MCF 10A (cell line): Measurements from ENCODE around the gene HOXC11. TPM values are rescaled to one million over a fixed set of nuclear protein-coding genes. Genes with fewer than 3 reads are reported as not detected.

Experiments used
- BruUV-seq: library from RNA; stranded (reverse); fragments of 400-500 nt; replicated peaks from 2 replicates; lab custom pipeline; 2021; lab: Mats Ljungman, UMichigan
- CTCF ChIA-PET: fragments of 300-600 bp; sonication (Branson Sonifier 250); formaldehyde crosslinking; extraction: SDS; loops from one replicate; lab custom pipeline; 2021; ENCODE audit warnings: antibody characterized with exemption, inconsistent platforms; lab: Yijun Ruan, JAX
- POLR2A ChIA-PET: fragments of 300-600, 350-650 bp; sonication (Branson Sonifier 250); formaldehyde crosslinking; extraction: SDS; loops from one replicate; lab custom pipeline; 2020; ENCODE audit warnings: antibody characterized with exemption, inconsistent platforms; lab: Yijun Ruan, JAX
- DNase-seq: peaks from one replicate; pipeline ENCODE4 v3.0.0-alpha.2; 2018; ENCODE audit not compliant: unreplicated experiment
- H3K27ac Mint-ChIP-seq: one replicate; pipeline ENCODE4 v1.8.0; 2022; ENCODE audit warnings: mild to moderate bottlenecking, low read depth, mixed read lengths; ENCODE audit not compliant: unreplicated experiment
- H3K27me3 Mint-ChIP-seq: one replicate; pipeline ENCODE4 v1.8.0; 2022; ENCODE audit warnings: mixed read lengths; ENCODE audit not compliant: insufficient read depth, unreplicated experiment
- H3K36me3 Mint-ChIP-seq: one replicate; pipeline ENCODE4 v1.8.0; 2022; ENCODE audit warnings: mild to moderate bottlenecking, moderate library complexity, mixed read lengths; ENCODE audit not compliant: insufficient read depth, unreplicated experiment
- H3K4me1 Mint-ChIP-seq: one replicate; pipeline ENCODE4 v1.8.0; 2022; ENCODE audit warnings: mixed read lengths; ENCODE audit not compliant: insufficient read depth, unreplicated experiment
- H3K4me3 Mint-ChIP-seq: one replicate; pipeline ENCODE4 v1.8.0; 2022; ENCODE audit warnings: mild to moderate bottlenecking, moderate library complexity, mixed read lengths; ENCODE audit not compliant: unreplicated experiment
- H3K9me3 Mint-ChIP-seq: one replicate; pipeline ENCODE4 v1.8.0; 2022; ENCODE audit warnings: mixed read lengths; ENCODE audit not compliant: unreplicated experiment
- CTCF ChIP-seq: fragments of 200-600 bp; IDR thresholded peaks from one replicate; pipeline ENCODE4 v1.8.0; 2022; ENCODE audit warnings: antibody characterized with exemption, mild to moderate bottlenecking; ENCODE audit not compliant: unreplicated experiment
- intact Hi-C: fragments of 100-400 bp; cut with micrococcal nuclease; formaldehyde crosslinking; loops from 2 replicates; pipeline ENCODE4 v1.14.1; 2022
- total RNA-seq: library from RNA; stranded (reverse); gene quantifications from 2 replicates; pipeline ENCODE4 v1.2.3, GENCODE V29; 2022

The HOXC11 gene
- total RNA-seq, 1 experiment from 2014 or later, result 1.2 TPM

DNA sequence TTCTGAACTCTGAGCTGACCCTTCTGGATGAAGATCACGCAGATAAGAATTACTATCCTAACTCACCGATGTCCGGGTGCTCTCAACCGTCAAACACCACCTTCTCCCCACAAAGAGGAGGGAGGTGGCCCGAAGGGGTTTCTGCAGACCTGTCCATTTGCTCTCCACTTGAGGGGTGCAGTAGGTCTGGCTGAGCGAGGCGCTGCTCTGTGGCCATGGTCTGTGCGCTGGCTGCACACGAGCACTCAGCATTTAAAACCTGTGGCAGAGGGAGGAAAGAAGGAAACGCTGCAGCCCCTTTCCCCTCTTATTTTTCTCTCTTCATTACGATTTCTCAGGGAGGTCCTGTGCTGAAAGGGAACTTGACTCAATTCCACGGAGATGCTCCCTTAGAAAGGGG is 35.8 kb upstream of the HOXC11 start:
- DNase-seq, result no peak
- Mint-ChIP-seq H3K4me3 (no peak overlapping the region), H3K27me3 (peaks cover 11% of the 10 kb centered on the region), H3K36me3 (no peaks in the 10 kb centered on the region), H3K9me3 (no peaks in the 10 kb centered on the region), H3K27ac (no peak overlapping the region), H3K4me1 (peaks cover 26% of the 10 kb centered on the region)
- POLR2A ChIA-PET, result interaction anchor here (0.9 to 4.8 kb wide), 3 partner anchors 9 to 63 kb away, joined by 4 to 59 read pairs (median 32); partner anchors contain the start of genes HOTAIR, HOXC11 and HOXC9
- no peak for TF ChIP-seq CTCF
- BruUV-seq, result no TSS peak
- CTCF ChIA-PET, result interaction anchor here (0.5 to 1.1 kb wide), 3 partner anchors 53 to 255 kb away, joined by 3 to 4 read pairs (median 3); no protein-coding TSS in a partner anchor
- intact Hi-C loops, result loop anchor here (5.0 kb wide), 1 partner anchor 145 kb away; no protein-coding TSS in a partner anchor

- peaks cover 29% of the 10 kb centered on the region for H3K4me1 Mint-ChIP-seq
- BruUV-seq, result no TSS peak
- no peak for TF ChIP-seq CTCF
- H3K27ac Mint-ChIP-seq, result no peak overlapping the region
- no peaks in the 10 kb centered on the region for H3K36me3 Mint-ChIP-seq
- intact Hi-C loops, result loop anchor here (2.0 to 5.0 kb wide), 2 partner anchors 35 to 145 kb away; partner anchors contain the start of gene HOXC11
- POLR2A ChIA-PET, result interaction anchor here (0.8 to 4.8 kb wide), 18 partner anchors 8 to 340 kb away, joined by 3 to 59 read pairs (median 6); partner anchors contain the start of genes HOTAIR, HOXC11, HOXC12 and HOXC9
- peaks cover 5% of the 10 kb centered on the region for H3K27me3 Mint-ChIP-seq
- H3K9me3 Mint-ChIP-seq, result no peaks in the 10 kb centered on the region
- H3K4me3 Mint-ChIP-seq, result peak overlapping the region; percentile 78
- no peak for DNase-seq
- CTCF ChIA-PET, result interaction anchor here (0.5 to 4.1 kb wide), 9 partner anchors 9 to 270 kb away, joined by 3 to 21 read pairs (median 3); partner anchors contain the start of gene HOXC9
Observed at GRCh38 chr12:53937596-53938325, 35.2 kb upstream of the HOXC11 start.

DNA sequence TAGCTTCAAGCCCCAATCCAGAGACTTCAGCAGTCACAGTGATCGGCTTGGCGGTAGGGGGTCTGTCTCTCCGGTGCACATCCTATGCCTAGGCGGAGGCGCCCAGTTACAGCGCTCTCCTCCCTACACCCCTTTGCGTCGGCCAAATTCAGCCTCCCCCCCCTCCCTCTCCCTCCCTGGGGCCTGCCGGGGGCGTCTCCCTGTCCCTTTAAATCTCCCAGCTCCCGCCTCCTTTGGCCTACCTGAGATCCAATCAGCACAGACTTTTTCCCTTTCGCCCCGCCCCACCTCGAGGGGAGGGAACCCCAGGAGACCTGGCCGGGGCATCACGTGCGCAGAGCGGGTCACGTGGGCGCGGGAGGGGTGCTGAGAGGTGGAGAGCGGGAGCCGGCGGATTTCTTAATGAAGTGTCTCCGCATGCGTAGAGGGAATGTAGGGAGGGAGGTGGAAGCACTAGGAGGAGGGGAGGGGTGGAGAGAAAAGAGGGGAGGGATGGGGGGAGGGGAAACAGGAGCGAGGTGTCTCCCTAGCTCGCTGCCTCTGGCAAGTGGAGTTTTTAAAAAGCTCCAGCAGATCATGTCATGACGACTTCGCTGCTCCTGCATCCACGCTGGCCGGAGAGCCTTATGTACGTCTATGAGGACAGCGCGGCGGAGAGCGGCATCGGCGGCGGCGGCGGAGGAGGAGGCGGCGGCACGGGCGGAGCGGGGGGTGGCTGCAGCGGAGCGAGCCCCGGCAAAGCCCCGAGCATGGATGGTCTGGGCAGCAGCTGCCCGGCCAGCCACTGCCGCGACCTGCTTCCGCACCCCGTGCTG is 34.4 kb upstream of the HOXC11 start, which contains the start of gene HOXC13:
HOXC13 (plus strand) TSS at position 506 of the 815 bp plus-strand sequence; CDS start at position 582, 76 bp downstream.
- Mint-ChIP-seq H3K9me3 (no peaks in the 10 kb centered on the region), H3K36me3 (peaks cover 3% of the 10 kb centered on the region), H3K4me3 (peak within 1 kb of the TSS; percentile 78), H3K4me1 (peaks cover 34% of the 10 kb centered on the region), H3K27ac (peak within 1 kb of the TSS; percentile 68), H3K27me3 (no peaks in the 10 kb centered on the region)
- CTCF ChIA-PET, result interaction anchor here (0.6 to 4.1 kb wide), 9 partner anchors 9 to 299 kb away, joined by 3 to 21 read pairs (median 3); partner anchors contain the start of gene HOXC9
- peak; percentile 100 for DNase-seq
- POLR2A ChIA-PET, result interaction anchor here (0.6 to 4.8 kb wide), 27 partner anchors 8 to 407 kb away, joined by 3 to 59 read pairs (median 4); partner anchors contain the start of genes CALCOCO1, HOTAIR, HOXC11 and HOXC12
- BruUV-seq, result TSS peak; percentile 18
- TF ChIP-seq CTCF, result peak; percentile 6
- intact Hi-C loops, result loop anchor here (2.0 to 5.0 kb wide), 2 partner anchors 34 to 146 kb away; partner anchors contain the start of gene HOXC11
